B cell (primary cell): ENCODE data around the gene CCDC170. TPM values are rescaled to one million over a fixed set of nuclear protein-coding genes. Genes with fewer than 3 reads are reported as not detected.

Experiments
- ATAC-seq: fragments of 200-7000 bp; cut with Tn5 transposase; one replicate; pipeline ENCODE4 v1.10.0; 2021; ENCODE audit warnings: low read depth, mild to moderate bottlenecking, moderate number of reproducible peaks, moderate library complexity
- CTCF ChIA-PET: fragments of 350-600 bp; sonication (Branson Sonifier 250); formaldehyde crosslinking; loops from one replicate; lab custom pipeline; 2021; ENCODE audit warnings: antibody characterized with exemption, inconsistent platforms; lab: Charles Lee
- POLR2A ChIA-PET: fragments of 350-600 bp; sonication (Branson Sonifier 250); formaldehyde crosslinking; loops from one replicate; lab custom pipeline; 2021; ENCODE audit warnings: antibody characterized with exemption; lab: Charles Lee
- DNase-seq: peaks from one replicate; pipeline ENCODE4 v3.0.0; 2013
- H2AFZ ChIP-seq: 2 replicates; pipeline ENCODE4 v1.6.1; 2012; ENCODE audit warnings: mild to moderate bottlenecking, low read depth, low read length; ENCODE audit not compliant: insufficient read depth, poor library complexity, severe bottlenecking
- H3K27ac ChIP-seq, 2 donors: 1 replicate in 1 of 2; 2 replicates in 1 of 2; pipeline ENCODE4 v1.5.1; 2012 to 2013; ENCODE audit warnings: low read length in 2 of 2, mild to moderate bottlenecking in 2 of 2, moderate library complexity in 1 of 2
- H3K27me3 ChIP-seq, 4 experiments: fragments of 200-600 bp in 1 of 4; sonication (generic) in 1 of 4; replicated peaks in 1 of 4; 1 replicate in 2 of 4; 2 replicates in 2 of 4; pipeline versions ENCODE4 v1.6.1 to v1.7.0; 2013 to 2016; ENCODE audit warnings: low read length in 3 of 4, mild to moderate bottlenecking in 2 of 4, mixed read lengths in 1 of 4, moderate library complexity in 1 of 4; ENCODE audit not compliant: insufficient read depth in 4 of 4, control insufficient read depth in 3 of 4; ENCODE audit errors: control extremely low read depth in 1 of 4
- H3K36me3 ChIP-seq, 2 experiments: replicated peaks in 1 of 2; 1 replicate in 1 of 2; 2 replicates in 1 of 2; pipeline versions ENCODE4 v1.6.1 to v1.7.1; 2013; ENCODE audit warnings: low read length in 1 of 2; ENCODE audit not compliant: insufficient read depth in 2 of 2, control insufficient read depth in 1 of 2; ENCODE audit errors: control extremely low read depth in 1 of 2, extremely low read depth in 1 of 2
- H3K4me1 ChIP-seq, 2 donors: fragments of 200-600 bp in 1 of 2; sonication (generic) in 1 of 2; 1 replicate in 1 of 2; 2 replicates in 1 of 2; pipeline versions ENCODE4 v1.5.1 to v1.6.1; 2013 to 2017; ENCODE audit warnings: low read length in 2 of 2; ENCODE audit not compliant: control insufficient read depth in 2 of 2, insufficient read depth in 2 of 2
- H3K4me2 ChIP-seq: replicated peaks from 2 replicates; pipeline ENCODE3; 2012; ENCODE audit warnings: mild to moderate bottlenecking, low read depth, low read length; ENCODE audit not compliant: poor library complexity, severe bottlenecking
- H3K4me3 ChIP-seq, 5 experiments: fragments of 200-600 bp in 1 of 5; sonication (generic) in 1 of 5; 1 replicate in 3 of 5; 2 replicates in 2 of 5; pipeline versions ENCODE4 v1.5.1 to v1.7.0; 2011 to 2016; ENCODE audit warnings: low read length in 4 of 5, mild to moderate bottlenecking in 4 of 5, low read depth in 2 of 5, control low read depth in 1 of 5, moderate library complexity in 1 of 5; ENCODE audit not compliant: insufficient read depth in 1 of 5; ENCODE audit errors: control extremely low read depth in 1 of 5, extremely low read depth in 1 of 5
- H3K79me2 ChIP-seq: fragments of 200-600 bp; sonication (generic); one replicate; pipeline ENCODE4 v1.6.0; 2016; ENCODE audit warnings: low read length; ENCODE audit not compliant: control insufficient read depth, insufficient read depth
- H3K9ac ChIP-seq: fragments of 200-600 bp; sonication (generic); 2 replicates; pipeline ENCODE4 v1.6.1; 2017; ENCODE audit warnings: mild to moderate bottlenecking, low read length, moderate library complexity
- H3K9me3 ChIP-seq, 3 donors: one replicate each; pipeline versions ENCODE4 v1.6.1 to v1.7.1; 2013; ENCODE audit warnings: low read length in 2 of 3; ENCODE audit not compliant: control insufficient read depth in 2 of 3, insufficient read depth in 1 of 3; ENCODE audit errors: control extremely low read depth in 1 of 3
- H4K20me1 ChIP-seq: 2 replicates; pipeline ENCODE4 v1.6.0; 2012; ENCODE audit warnings: mild to moderate bottlenecking, low read length; ENCODE audit not compliant: insufficient read depth, control insufficient read depth, poor library complexity, severe bottlenecking
- H3K27ac Mint-ChIP-seq: one replicate; pipeline ENCODE4 v1.8.0; 2021; ENCODE audit warnings: mixed read lengths
- H3K27me3 Mint-ChIP-seq: one replicate; pipeline ENCODE4 v1.8.0; 2021; ENCODE audit warnings: mixed read lengths
- H3K4me1 Mint-ChIP-seq: one replicate; pipeline ENCODE4 v1.8.0; 2021; ENCODE audit warnings: mixed read lengths
- H3K4me3 Mint-ChIP-seq: one replicate; pipeline ENCODE4 v1.8.0; 2021; ENCODE audit warnings: mixed read lengths
- H3K9me3 Mint-ChIP-seq: one replicate; pipeline ENCODE4 v1.8.0; 2022; ENCODE audit warnings: mixed read lengths; ENCODE audit not compliant: insufficient read depth
- EZH2 ChIP-seq: IDR thresholded peaks from 2 replicates; pipeline ENCODE4 v1.6.1; 2012; ENCODE audit warnings: borderline replicate concordance, low read depth, mild to moderate bottlenecking, moderate library complexity, low read length; ENCODE audit not compliant: insufficient read depth, poor library complexity, severe bottlenecking
- WGBS: methylation state at CpG from one replicate; pipeline ENCODE4 v1.1.5; 2013; ENCODE audit warnings: missing lambda C conversion rate; ENCODE audit not compliant: insufficient coverage; 5-methylcytosine and 5-hydroxymethylcytosine counted together
- intact Hi-C: fragments of 100-400 bp; cut with micrococcal nuclease; formaldehyde crosslinking; loops from one replicate; pipeline ENCODE4 v1.10.0; 2022
- polyA plus RNA-seq: library from polyadenylated mRNA; depleted of rRNA; stranded (reverse); fragments of >200 nt; gene quantifications from 2 replicates; pipeline ENCODE4 v1.2.3, GENCODE V29; 2012
- total RNA-seq, 2 donors: library from RNA; stranded (reverse); fragments of 120-200 nt in 1 of 2; gene quantifications; 1 replicate in 1 of 2; 2 replicates in 1 of 2; pipeline versions ENCODE4 v1.2.3 to v1.2.4, GENCODE V29; 2013 to 2022
- TF ChIP-seq, protein P1 (sequence below): fragments of 200-600 bp; IDR thresholded peaks from one replicate; pipeline ENCODE4 v1.8.0; 2022; ENCODE audit warnings: antibody characterized with exemption, mild to moderate bottlenecking

CCDC170 gene
- total and polyA plus RNA-seq, 2 donors (not counting 1 experiment from before 2014, with no cell fraction given): 0.01 TPM; not detected in 1

DNA sequence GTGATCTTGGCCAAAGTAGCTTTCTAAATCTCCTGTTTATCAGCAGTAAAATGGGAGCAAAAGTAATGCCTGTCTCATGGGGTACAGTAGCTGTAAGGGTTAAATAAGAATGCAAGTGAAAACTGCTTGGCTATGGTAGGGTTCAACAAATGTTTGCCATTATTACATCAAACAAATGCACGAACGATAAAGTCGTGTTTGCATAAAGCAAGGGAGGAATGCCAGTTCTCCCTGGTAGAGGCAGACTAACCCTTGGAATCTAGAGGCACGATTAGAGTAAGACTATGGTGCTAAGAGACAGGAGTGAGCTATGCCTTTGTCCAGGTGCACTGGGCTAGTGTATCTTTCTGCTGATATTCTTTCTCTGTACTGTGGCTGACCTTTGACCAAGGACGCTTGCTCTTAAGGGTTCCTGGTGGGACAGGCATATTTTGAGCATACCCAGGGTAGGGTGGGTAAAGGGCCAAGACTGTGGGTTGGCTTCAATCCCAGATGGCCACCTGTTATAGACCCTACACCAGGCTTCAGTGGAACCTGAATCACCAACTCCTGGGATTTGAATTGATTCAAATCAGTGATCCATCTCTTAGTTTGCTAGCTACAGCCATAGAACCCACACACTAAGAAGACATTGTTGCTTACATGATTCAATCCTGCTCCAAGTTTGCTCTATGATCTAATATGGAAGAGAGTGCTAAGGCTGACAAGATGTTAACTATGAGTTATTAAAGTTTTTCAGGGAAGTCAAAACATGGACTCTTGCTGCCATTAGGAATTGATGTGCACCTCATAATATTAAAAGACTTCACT is 139.9 kb downstream of the CCDC170 start:
- Mint-ChIP-seq H3K4me1 (no peaks in the 10 kb centered on the region), H3K4me3 (no peak overlapping the region), H3K9me3 (no peaks in the 10 kb centered on the region), H3K27me3 (peaks cover 4% of the 10 kb centered on the region), H3K27ac (no peak overlapping the region)
- ATAC-seq (no peak), DNase-seq (no peak)
- Histone ChIP-seq H3K9ac (no peak overlapping the region), H3K4me2 (no peak overlapping the region), H3K9me3 (peaks cover 0 to 5% (median 0%) of the 10 kb centered on the region in 3 donors), H3K79me2 (no peaks in the 10 kb centered on the region), H3K4me1 (no peaks in the 10 kb centered on the region), H4K20me1 (no peaks in the 10 kb centered on the region), H2AFZ (no peak overlapping the region), H3K27ac (no peak overlapping the region), H3K4me3 (no peak overlapping the region), H3K36me3 (no peaks in the 10 kb centered on the region), H3K27me3 (no peaks in the 10 kb centered on the region)
- ChIA-PET CTCF (interaction anchor here (0.9 kb wide), 1 partner anchor 9 kb away, joined by 3 read pairs; no protein-coding TSS in a partner anchor), POLR2A (no interaction called here)
- WGBS: 100% methylated on average over 3 of the region's 5 CpGs
- intact Hi-C loops: no loop called here
- TF ChIP-seq, protein P1, sequence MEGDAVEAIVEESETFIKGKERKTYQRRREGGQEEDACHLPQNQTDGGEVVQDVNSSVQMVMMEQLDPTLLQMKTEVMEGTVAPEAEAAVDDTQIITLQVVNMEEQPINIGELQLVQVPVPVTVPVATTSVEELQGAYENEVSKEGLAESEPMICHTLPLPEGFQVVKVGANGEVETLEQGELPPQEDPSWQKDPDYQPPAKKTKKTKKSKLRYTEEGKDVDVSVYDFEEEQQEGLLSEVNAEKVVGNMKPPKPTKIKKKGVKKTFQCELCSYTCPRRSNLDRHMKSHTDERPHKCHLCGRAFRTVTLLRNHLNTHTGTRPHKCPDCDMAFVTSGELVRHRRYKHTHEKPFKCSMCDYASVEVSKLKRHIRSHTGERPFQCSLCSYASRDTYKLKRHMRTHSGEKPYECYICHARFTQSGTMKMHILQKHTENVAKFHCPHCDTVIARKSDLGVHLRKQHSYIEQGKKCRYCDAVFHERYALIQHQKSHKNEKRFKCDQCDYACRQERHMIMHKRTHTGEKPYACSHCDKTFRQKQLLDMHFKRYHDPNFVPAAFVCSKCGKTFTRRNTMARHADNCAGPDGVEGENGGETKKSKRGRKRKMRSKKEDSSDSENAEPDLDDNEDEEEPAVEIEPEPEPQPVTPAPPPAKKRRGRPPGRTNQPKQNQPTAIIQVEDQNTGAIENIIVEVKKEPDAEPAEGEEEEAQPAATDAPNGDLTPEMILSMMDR: no peak
- no peak for TF ChIP-seq EZH2

DNA sequence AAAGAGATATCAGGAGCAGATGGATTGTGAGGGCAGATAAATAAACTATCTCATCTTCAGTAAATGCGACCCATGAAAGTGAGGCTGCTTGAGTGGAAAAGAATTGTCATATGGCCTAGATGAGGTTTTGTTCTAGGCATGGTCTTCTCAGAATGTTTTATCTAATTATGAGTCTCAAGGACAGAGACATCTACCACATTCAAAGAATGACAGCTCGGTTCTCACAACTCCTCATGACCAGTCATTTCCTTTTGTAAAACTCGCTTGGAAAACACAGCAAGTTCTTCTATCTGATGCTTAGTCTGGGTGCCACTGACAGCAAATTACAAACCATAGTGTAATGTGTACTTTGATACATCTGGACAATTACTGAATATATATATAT is 140.5 kb downstream of the CCDC170 start:
- Histone ChIP-seq H3K4me1 (no peaks in the 10 kb centered on the region), H3K4me2 (no peak overlapping the region), H3K79me2 (no peaks in the 10 kb centered on the region), H3K9me3 (peaks cover 0 to 5% (median 3%) of the 10 kb centered on the region in 3 donors), H3K27ac (no peak overlapping the region), H2AFZ (no peak overlapping the region), H4K20me1 (no peaks in the 10 kb centered on the region), H3K9ac (no peak overlapping the region), H3K27me3 (no peaks in the 10 kb centered on the region), H3K36me3 (no peaks in the 10 kb centered on the region), H3K4me3 (no peak overlapping the region)
- no peaks in the 10 kb centered on the region for H3K4me1 Mint-ChIP-seq
- intact Hi-C loops: no loop called here
- H3K4me3 Mint-ChIP-seq: no peak overlapping the region
- no peak overlapping the region for H3K27ac Mint-ChIP-seq
- no CpG with 5 or more reads among the region's 3 CpGs for WGBS
- ChIA-PET POLR2A (no interaction called here), CTCF (no interaction called here)
- H3K9me3 Mint-ChIP-seq: no peaks in the 10 kb centered on the region
- TF ChIP-seq EZH2: no peak
- TF ChIP-seq, protein P1: no peak
- ATAC-seq: no peak
- no peak for DNase-seq
- H3K27me3 Mint-ChIP-seq: peaks cover 6% of the 10 kb centered on the region
